ENCODE data around the gene RPS6KA2. TPM values are rescaled to one million over a fixed set of nuclear protein-coding genes. Genes with fewer than 3 reads are reported as not detected.

The RPS6KA2 gene
- total RNA-seq, 3 donors from 2014 or later (not counting 1 experiment from before 2014, with no cell fraction given), result 2.8 to 4.5 (median 2.9) TPM

DNA sequence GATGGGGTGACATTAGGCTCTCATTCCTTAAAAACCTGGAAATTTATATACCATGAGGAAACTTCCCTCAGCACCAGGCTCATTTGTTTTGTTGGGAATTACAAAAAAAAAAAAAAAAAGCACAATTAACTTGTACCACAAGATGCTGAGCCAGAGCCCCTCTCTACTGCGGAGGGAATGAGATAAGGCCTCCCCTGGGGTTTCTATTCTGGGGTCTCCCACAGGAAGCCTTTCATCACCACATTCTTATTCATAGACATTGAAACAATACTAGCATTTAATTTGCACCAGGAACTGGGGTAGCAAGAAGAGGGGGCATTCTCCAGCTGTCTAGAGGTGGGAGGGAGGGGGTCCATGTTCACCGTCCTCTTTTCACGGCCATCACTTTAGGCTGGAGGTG lies 23.0 kb upstream of the RPS6KA2 start:
- WGBS (ENCODE audit: insufficient coverage), result 32% methylated on average over 3 of the region's 3 CpGs
- TF ChIP-seq, protein P1, sequence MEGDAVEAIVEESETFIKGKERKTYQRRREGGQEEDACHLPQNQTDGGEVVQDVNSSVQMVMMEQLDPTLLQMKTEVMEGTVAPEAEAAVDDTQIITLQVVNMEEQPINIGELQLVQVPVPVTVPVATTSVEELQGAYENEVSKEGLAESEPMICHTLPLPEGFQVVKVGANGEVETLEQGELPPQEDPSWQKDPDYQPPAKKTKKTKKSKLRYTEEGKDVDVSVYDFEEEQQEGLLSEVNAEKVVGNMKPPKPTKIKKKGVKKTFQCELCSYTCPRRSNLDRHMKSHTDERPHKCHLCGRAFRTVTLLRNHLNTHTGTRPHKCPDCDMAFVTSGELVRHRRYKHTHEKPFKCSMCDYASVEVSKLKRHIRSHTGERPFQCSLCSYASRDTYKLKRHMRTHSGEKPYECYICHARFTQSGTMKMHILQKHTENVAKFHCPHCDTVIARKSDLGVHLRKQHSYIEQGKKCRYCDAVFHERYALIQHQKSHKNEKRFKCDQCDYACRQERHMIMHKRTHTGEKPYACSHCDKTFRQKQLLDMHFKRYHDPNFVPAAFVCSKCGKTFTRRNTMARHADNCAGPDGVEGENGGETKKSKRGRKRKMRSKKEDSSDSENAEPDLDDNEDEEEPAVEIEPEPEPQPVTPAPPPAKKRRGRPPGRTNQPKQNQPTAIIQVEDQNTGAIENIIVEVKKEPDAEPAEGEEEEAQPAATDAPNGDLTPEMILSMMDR (IDR thresholded peaks at IDR 0.05), result no peak

DNA sequence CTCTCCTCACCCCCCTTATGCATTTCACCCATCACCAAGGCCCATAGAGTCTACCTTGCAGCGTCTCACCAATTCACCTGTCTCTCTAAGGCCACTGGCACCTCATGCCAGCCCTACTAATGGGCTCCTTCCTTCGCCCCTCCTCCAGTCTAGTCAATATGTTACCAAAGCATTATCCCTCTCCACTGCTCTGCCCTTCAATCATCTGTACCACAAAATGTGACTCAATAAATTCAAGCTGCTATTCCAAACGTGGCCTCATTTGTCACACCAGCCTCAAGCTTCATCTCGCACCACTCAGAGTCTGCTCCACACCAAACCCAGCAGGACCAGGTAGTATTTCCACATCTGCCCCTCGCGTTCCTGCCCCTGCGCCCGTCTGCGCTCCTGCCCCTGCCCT lies 21.8 kb upstream of the RPS6KA2 start:
- no peaks in the 10 kb centered on the region for H3K36me3 ChIP-seq (ENCODE audit: control insufficient read depth, insufficient read depth, low read length)
- TF ChIP-seq, protein P1 (IDR thresholded peaks at IDR 0.05), result no peak
- H3K27ac ChIP-seq (ENCODE audit: low read length), result no peak overlapping the region
- Mint-ChIP-seq H3K9me3 (no peaks in the 10 kb centered on the region), H3K4me3 (no peak overlapping the region), H3K27me3 (ENCODE audit: low read depth in 2 of 2) (peaks cover 2 to 3% of the 10 kb centered on the region in 2 donors), H3K27ac (no peak overlapping the region), H3K4me1 (no peaks in the 10 kb centered on the region), H3K36me3 (no peaks in the 10 kb centered on the region)
- H3K27me3 ChIP-seq (ENCODE audit: control insufficient read depth, insufficient read depth, low read length), result no peaks in the 10 kb centered on the region
- WGBS (ENCODE audit: insufficient coverage), result 87% methylated on average over 9 of the region's 9 CpGs
- intact Hi-C loops (cut with micrococcal nuclease), result no loop called here
- H3K4me3 ChIP-seq (ENCODE audit: low read length), result no peak overlapping the region
- ATAC-seq (no peak), DNase-seq (no peak)
- H3K9me3 ChIP-seq (ENCODE audit: control insufficient read depth, insufficient read depth, low read length), result peaks cover under 1% of the 10 kb centered on the region
- no peaks in the 10 kb centered on the region for H3K4me1 ChIP-seq (ENCODE audit: control insufficient read depth, insufficient read depth, low read length)

More for the DNA sequence above, 23.0 kb upstream of the RPS6KA2 start:
- Mint-ChIP-seq H3K27me3 (ENCODE audit: low read depth in 2 of 2) (no peaks in the 10 kb centered on the region), H3K9me3 (no peaks in the 10 kb centered on the region), H3K4me3 (no peak overlapping the region), H3K4me1 (no peaks in the 10 kb centered on the region), H3K36me3 (no peaks in the 10 kb centered on the region), H3K27ac (no peak overlapping the region)
- no peaks in the 10 kb centered on the region for H3K4me1 ChIP-seq (ENCODE audit: control insufficient read depth, insufficient read depth, low read length)
- no peaks in the 10 kb centered on the region for H3K27me3 ChIP-seq (ENCODE audit: control insufficient read depth, insufficient read depth, low read length)
- H3K4me3 ChIP-seq (ENCODE audit: low read length), result no peak overlapping the region
- ATAC-seq, result no peak
- no peak for DNase-seq
- H3K36me3 ChIP-seq (ENCODE audit: control insufficient read depth, insufficient read depth, low read length), result no peaks in the 10 kb centered on the region
- no peak overlapping the region for H3K27ac ChIP-seq (ENCODE audit: low read length)
- H3K9me3 ChIP-seq (ENCODE audit: control insufficient read depth, insufficient read depth, low read length), result no peaks in the 10 kb centered on the region
- intact Hi-C loops (cut with micrococcal nuclease), result no loop called here

DNA sequence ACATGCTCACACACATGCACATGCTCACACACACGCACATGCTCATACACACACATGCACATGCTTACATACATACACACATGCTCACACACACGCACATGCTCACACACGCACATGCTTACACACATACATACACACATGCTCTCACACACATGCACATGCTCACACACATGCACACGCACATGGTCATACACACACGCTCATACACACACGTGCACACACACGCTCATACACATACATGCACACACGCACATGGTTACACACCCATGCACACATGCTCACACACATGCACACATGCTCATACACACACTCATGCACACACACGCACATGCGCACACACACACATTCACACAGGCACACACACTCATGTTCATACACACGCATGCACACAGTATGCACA lies 20.8 kb upstream of the RPS6KA2 start:
- Histone ChIP-seq H3K27me3 (ENCODE audit: control insufficient read depth, insufficient read depth, low read length) (no peaks in the 10 kb centered on the region), H3K4me3 (ENCODE audit: low read length) (no peak overlapping the region), H3K36me3 (ENCODE audit: control insufficient read depth, insufficient read depth, low read length) (no peaks in the 10 kb centered on the region), H3K27ac (ENCODE audit: low read length) (no peak overlapping the region), H3K9me3 (ENCODE audit: control insufficient read depth, insufficient read depth, low read length) (peaks cover 5% of the 10 kb centered on the region), H3K4me1 (ENCODE audit: control insufficient read depth, insufficient read depth, low read length) (no peaks in the 10 kb centered on the region)
- ATAC-seq, result no peak
- 96% methylated on average over 11 of the region's 11 CpGs for WGBS (ENCODE audit: insufficient coverage)
- Mint-ChIP-seq H3K36me3 (no peaks in the 10 kb centered on the region), H3K9me3 (no peaks in the 10 kb centered on the region), H3K27me3 (ENCODE audit: low read depth in 2 of 2) (peaks cover 2 to 7% of the 10 kb centered on the region in 2 donors), H3K4me3 (no peak overlapping the region), H3K27ac (no peak overlapping the region), H3K4me1 (no peaks in the 10 kb centered on the region)
- TF ChIP-seq, protein P1 (IDR thresholded peaks at IDR 0.05), result no peak
- intact Hi-C loops (cut with micrococcal nuclease), result no loop called here
- no peak for DNase-seq

DNA sequence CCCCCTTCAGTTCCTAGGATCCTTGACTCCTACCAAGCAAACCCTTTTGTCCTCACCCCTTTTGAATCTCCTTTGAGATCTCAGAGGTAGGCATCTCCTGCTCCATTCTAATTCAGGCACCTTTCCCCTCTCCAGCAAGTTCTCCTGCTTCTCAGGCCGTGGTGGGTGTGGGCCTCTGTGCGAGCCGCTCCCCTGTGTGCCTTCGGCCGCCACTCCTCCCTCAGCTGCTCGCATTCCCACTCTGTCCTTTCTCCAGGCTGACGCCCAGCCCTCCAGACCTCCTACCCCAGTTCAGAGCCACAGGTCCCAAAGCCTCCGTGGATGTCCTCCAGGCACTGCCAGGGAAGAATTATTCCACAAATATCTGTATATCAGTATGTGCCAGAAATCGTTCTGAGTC lies 19.7 kb upstream of the RPS6KA2 start:
- Mint-ChIP-seq H3K27me3 (ENCODE audit: low read depth in 2 of 2) (peaks cover 7 to 18% of the 10 kb centered on the region in 2 donors), H3K9me3 (no peaks in the 10 kb centered on the region), H3K4me1 (no peaks in the 10 kb centered on the region), H3K36me3 (no peaks in the 10 kb centered on the region), H3K4me3 (no peak overlapping the region), H3K27ac (no peak overlapping the region)
- Histone ChIP-seq H3K27ac (ENCODE audit: low read length) (no peak overlapping the region), H3K4me1 (ENCODE audit: control insufficient read depth, insufficient read depth, low read length) (no peaks in the 10 kb centered on the region), H3K27me3 (ENCODE audit: control insufficient read depth, insufficient read depth, low read length) (no peaks in the 10 kb centered on the region), H3K36me3 (ENCODE audit: control insufficient read depth, insufficient read depth, low read length) (no peaks in the 10 kb centered on the region), H3K4me3 (ENCODE audit: low read length) (no peak overlapping the region), H3K9me3 (ENCODE audit: control insufficient read depth, insufficient read depth, low read length) (peaks cover 5% of the 10 kb centered on the region)
- ATAC-seq (no peak), DNase-seq (no peak)
- intact Hi-C loops (cut with micrococcal nuclease), result no loop called here
- WGBS (ENCODE audit: insufficient coverage), result 92% methylated on average over 9 of the region's 9 CpGs
- TF ChIP-seq, protein P1 (IDR thresholded peaks at IDR 0.05), result no peak

All from natural killer cell (primary cell).